Colonic mucosa (tissue), 4 donors: ENCODE measurements around the gene HAT1. TPM values are rescaled to one million over a fixed set of nuclear protein-coding genes. Genes with fewer than 3 reads are reported as not detected.

ENCODE experiments used
- DNase-seq: peaks from one replicate; pipeline ENCODE4 v3.0.0-alpha.2; 2020
- H3K27ac ChIP-seq: fragments of 200-600 bp; one replicate; pipeline ENCODE4 v1.8.0; 2021
- H3K27me3 ChIP-seq: fragments of 200-600 bp; one replicate; pipeline ENCODE4 v1.8.0; 2021
- H3K36me3 ChIP-seq: fragments of 200-600 bp; one replicate; pipeline ENCODE4 v1.8.0; 2021
- H3K4me1 ChIP-seq: fragments of 200-600 bp; one replicate; pipeline ENCODE4 v1.8.0; 2021; ENCODE audit warnings: mild to moderate bottlenecking
- H3K4me3 ChIP-seq: fragments of 200-600 bp; one replicate; pipeline ENCODE4 v1.8.0; 2021
- H3K9ac ChIP-seq, 2 donors: one replicate each; pipeline ENCODE4 v1.7.0; 2013; ENCODE audit warnings: control low read depth in 2 of 2, low read depth in 2 of 2, low read length in 2 of 2
- H3K9me3 ChIP-seq: fragments of 200-600 bp; one replicate; pipeline ENCODE4 v1.8.0; 2021
- intact Hi-C: fragments of 100-400 bp; cut with DNase I; formaldehyde crosslinking; loops from one replicate; pipeline ENCODE4 v1.14.1; 2022
- total RNA-seq, 2 donors: library from RNA; stranded (reverse); fragmentation: NEBNext Ultra II Directional in 1 of 2; extraction: Animal tissue kit (Norgen Biotek cat#: 25700) in 1 of 2; gene quantifications; one replicate each; pipeline ENCODE4 v1.2.1, GENCODE V29; 2021
- TF ChIP-seq, protein P1 (sequence below): fragments of 200-600 bp; IDR thresholded peaks from one replicate; pipeline ENCODE4 v1.8.0; 2022; ENCODE audit warnings: antibody characterized with exemption, mild to moderate bottlenecking
- donor health status: healthy.
- donor health status: DM: no; HTN: no; CAD: no.
- donor health status: DM: no; HTN: no; CAD: no.

Gene HAT1
- total RNA-seq, 2 donors from 2014 or later: 31.8 to 50.7 TPM

DNA sequence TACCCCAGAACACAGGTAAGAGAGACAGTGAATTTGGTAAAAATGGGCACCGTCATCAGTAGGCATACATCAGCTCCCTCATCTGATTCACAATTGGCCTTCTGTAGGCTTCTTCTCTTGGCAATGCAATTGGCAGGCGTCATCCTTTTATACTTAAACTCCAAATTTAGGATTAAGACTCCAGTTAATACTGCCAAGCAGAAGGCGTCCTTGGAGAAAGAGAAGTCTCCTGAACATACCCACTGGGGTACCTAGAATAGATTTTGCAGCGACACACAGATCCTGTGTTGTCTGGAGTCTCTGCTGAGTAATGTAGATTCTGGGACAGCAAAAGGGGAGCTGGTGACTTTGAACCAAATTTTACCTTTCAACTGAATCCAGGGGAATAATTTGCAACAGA lies 76.9 kb downstream of the HAT1 start:
- Histone ChIP-seq H3K9me3 (no peaks in the 10 kb centered on the region), H3K27ac (no peak overlapping the region), H3K27me3 (no peaks in the 10 kb centered on the region), H3K4me3 (peak overlapping the region; percentile 64), H3K4me1 (peaks cover 3% of the 10 kb centered on the region), H3K9ac (peak overlapping the region; percentile 38 to 44), H3K36me3 (no peaks in the 10 kb centered on the region)
- intact Hi-C loops: no loop called here
- TF ChIP-seq, protein P1, sequence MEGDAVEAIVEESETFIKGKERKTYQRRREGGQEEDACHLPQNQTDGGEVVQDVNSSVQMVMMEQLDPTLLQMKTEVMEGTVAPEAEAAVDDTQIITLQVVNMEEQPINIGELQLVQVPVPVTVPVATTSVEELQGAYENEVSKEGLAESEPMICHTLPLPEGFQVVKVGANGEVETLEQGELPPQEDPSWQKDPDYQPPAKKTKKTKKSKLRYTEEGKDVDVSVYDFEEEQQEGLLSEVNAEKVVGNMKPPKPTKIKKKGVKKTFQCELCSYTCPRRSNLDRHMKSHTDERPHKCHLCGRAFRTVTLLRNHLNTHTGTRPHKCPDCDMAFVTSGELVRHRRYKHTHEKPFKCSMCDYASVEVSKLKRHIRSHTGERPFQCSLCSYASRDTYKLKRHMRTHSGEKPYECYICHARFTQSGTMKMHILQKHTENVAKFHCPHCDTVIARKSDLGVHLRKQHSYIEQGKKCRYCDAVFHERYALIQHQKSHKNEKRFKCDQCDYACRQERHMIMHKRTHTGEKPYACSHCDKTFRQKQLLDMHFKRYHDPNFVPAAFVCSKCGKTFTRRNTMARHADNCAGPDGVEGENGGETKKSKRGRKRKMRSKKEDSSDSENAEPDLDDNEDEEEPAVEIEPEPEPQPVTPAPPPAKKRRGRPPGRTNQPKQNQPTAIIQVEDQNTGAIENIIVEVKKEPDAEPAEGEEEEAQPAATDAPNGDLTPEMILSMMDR: no peak
- DNase-seq: no peak

DNA sequence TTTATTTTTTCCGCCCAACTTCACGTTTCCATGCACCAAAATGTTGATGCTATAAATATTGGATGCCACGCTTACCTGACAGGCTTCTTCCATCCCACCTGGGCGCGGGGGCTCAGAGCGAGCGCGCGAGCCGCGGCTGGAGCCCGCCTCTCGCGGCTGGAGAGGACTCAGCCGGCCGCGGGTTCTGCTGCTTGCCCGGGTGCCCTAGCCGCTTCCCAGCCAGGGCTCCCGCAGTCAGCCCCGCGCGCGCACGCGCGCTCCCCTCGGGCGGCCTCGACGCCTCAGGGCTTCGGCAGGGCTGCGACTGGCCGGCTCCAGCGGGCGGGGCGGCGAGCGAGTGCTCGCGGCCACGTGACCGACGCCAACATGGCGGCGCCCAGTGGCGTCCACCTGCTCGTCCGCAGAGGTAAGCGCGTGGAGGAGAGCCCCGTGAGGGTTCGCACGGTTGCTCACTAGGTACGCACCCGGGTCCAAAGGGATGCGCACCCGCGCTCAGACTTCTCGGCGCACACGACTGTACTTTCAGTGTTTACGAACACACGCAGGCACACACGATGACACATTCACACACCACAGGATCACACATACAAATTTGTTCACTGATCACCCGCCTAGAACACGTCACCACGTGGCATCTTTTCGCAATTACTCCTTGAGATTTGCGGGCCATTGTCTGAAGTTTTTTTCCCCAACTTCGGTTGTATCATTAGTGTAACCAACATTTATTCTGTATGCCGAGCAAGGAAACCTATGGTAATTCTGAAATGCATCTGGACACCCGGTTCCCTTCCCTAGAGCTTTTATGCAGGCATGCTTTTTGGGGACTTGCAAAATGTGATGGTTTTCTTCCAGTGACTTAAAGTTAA lies 77.6 kb downstream of the HAT1 start, which contains the start of gene METAP1D:
TSS of gene METAP1D (plus strand) at position 350 of the 866 bp plus-strand sequence. CDS start at position 367, 17 bp downstream.
- H3K27ac ChIP-seq: no peak within 1 kb of the TSS
- no peaks in the 10 kb centered on the region for H3K27me3 ChIP-seq
- intact Hi-C loops: no loop called here
- peak; percentile 93 for DNase-seq
- peak within 1 kb of the TSS; percentile 64 for H3K4me3 ChIP-seq
- H3K4me1 ChIP-seq: peaks cover 3% of the 10 kb centered on the region
- TF ChIP-seq, protein P1: no peak
- peak within 1 kb of the TSS; percentile 54 to 79 for H3K9ac ChIP-seq
- no peaks in the 10 kb centered on the region for H3K36me3 ChIP-seq
- H3K9me3 ChIP-seq: no peaks in the 10 kb centered on the region

- Histone ChIP-seq H3K9ac (no peak overlapping the region), H3K4me1 (peaks cover 3% of the 10 kb centered on the region), H3K36me3 (no peaks in the 10 kb centered on the region), H3K9me3 (no peaks in the 10 kb centered on the region), H3K4me3 (no peak overlapping the region), H3K27ac (no peak overlapping the region), H3K27me3 (no peaks in the 10 kb centered on the region)
- intact Hi-C loops: no loop called here
- TF ChIP-seq, protein P1: no peak
- DNase-seq: no peak
These were observed 78.6 kb downstream of the HAT1 start for GRCh38 chr2:172000696-172001361.

- Histone ChIP-seq H3K9ac (no peak overlapping the region), H3K9me3 (no peaks in the 10 kb centered on the region), H3K36me3 (no peaks in the 10 kb centered on the region), H3K27me3 (no peaks in the 10 kb centered on the region), H3K27ac (no peak overlapping the region), H3K4me3 (no peak overlapping the region), H3K4me1 (no peaks in the 10 kb centered on the region)
- TF ChIP-seq, protein P1: no peak
- no peak for DNase-seq
- intact Hi-C loops: no loop called here
These were observed 85.1 kb downstream of the HAT1 start for GRCh38 chr2:172007372-172007771.

GRCh38 chr2:172009823-172010222 lies 87.6 kb downstream of the HAT1 start:
- intact Hi-C loops: no loop called here

More at GRCh38 chr2:172009823-172010222, 87.6 kb downstream of the HAT1 start:
- no peak overlapping the region for H3K9ac ChIP-seq
- TF ChIP-seq, protein P1: no peak
- H3K36me3 ChIP-seq: no peaks in the 10 kb centered on the region
- DNase-seq: no peak
- no peak overlapping the region for H3K27ac ChIP-seq
- H3K4me3 ChIP-seq: no peak overlapping the region
- H3K4me1 ChIP-seq: no peaks in the 10 kb centered on the region
- H3K27me3 ChIP-seq: no peaks in the 10 kb centered on the region
- no peaks in the 10 kb centered on the region for H3K9me3 ChIP-seq
